ENCODE measurements around the gene FASN. TPM values are rescaled to one million over a fixed set of nuclear protein-coding genes. Genes with fewer than 3 reads are reported as not detected.

FASN gene
- total and polyA plus RNA-seq, 2 of the 13 experiments (the other 11 are each of a cell fraction or from before 2014, with no cell fraction given), result 51.7 to 101 TPM

DNA sequence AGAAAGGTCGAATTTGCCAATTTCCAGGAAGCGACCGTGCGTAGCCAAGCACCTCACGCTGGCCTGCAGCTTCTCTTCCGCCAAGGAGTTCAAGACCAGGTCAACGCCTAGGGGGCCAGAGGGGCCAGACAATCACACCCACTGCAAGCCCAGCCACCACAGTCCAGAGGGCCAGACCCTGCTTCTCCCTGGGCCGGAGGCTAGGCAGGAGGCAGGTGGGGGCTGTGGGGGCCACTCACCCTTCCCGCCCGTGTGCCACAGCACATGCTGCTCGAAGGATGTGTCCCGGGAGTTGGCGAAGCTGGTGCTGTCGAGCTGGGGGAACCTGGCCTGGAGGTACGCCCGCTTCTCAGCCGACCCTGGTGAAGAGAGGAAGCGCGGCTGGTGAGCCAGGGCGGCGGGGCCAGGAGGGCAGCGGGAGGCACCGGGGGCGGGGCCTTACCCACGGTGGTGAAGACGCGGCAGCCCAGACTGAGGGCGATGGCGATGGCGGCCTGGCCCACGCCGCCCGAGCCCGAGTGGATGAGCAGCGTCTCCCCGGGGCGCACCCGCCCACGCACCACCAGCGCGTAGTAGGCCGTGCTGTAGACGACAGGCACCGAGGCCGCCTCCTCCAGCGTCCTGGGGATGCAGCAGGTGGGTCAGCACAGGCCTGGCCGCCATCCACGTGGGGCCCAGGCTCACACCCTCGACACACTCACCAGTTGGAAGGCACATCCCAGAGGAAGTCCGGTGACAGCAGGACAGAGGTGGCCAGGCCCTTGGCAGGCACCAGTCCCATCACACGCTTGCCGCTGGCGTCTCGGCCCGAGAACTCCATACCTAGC, 14.3 kb downstream of the FASN start:
- Histone ChIP-seq H3K79me2 (ENCODE audit: insufficient read depth, low read length) (peaks cover 5% of the 10 kb centered on the region), H3K9me3 (ENCODE audit: low read length) (no peaks in the 10 kb centered on the region), H4K20me1 (ENCODE audit: insufficient read depth, low read length) (peaks cover 69% of the 10 kb centered on the region), H2AFZ (ENCODE audit: low read length) (no peak overlapping the region), H3K4me1 (ENCODE audit: insufficient read depth, low read length) (no peaks in the 10 kb centered on the region), H3K4me3 (replicated peaks in 1 of 3; ENCODE audit: insufficient read depth in 1 of 3, low read depth in 2 of 3, low read length in 3 of 3) (no peak overlapping the region), H3K9ac (ENCODE audit: insufficient read depth, low read depth, low read length) (no peak overlapping the region), H3K36me3 (replicated peaks in 1 of 2; ENCODE audit: control insufficient read depth in 1 of 2, insufficient read depth in 2 of 2, low read length in 2 of 2) (peaks cover 84 to 96% of the 10 kb centered on the region in 2 experiments), H3K27ac (ENCODE audit: extremely low read length, insufficient read depth, low read length) (no peak overlapping the region), H3K4me2 (ENCODE audit: low read depth, low read length) (no peak overlapping the region), H3K27me3 (ENCODE audit: control insufficient read depth in 1 of 2, insufficient read depth in 2 of 2, low read length in 2 of 2) (no peaks in the 10 kb centered on the region)
- CTCF ChIA-PET (ENCODE audit: low intra/inter-chr PET ratio, low total read pairs), result no interaction called here
- BruUV-seq (replicated peaks), result no TSS peak
- ATAC-seq, result no peak
- POLR2A ChIA-PET, result no interaction called here
- DNase-seq (ENCODE audit: low spot score), result no peak
- 96% methylated on average over 55 of the region's 55 CpGs for WGBS (ENCODE audit: low lambda C conversion rate)
- in situ Hi-C loops (cut with HindIII; ENCODE audit: extremely low pct_ligation_motif_present, low pct_unique_long_range_greater_than_20kb) (no loop called here), intact Hi-C loops (cut with micrococcal nuclease; ENCODE audit: unreplicated experiment) (no loop called here)
- FAIRE-seq, result no peak
- 0 out of 2 replicates have a peak, but pooled peaks have one; percentile 8 for TF ChIP-seq ZNF788 (CRISPR knock-in tag; IDR thresholded peaks at IDR 0.05; ENCODE audit: borderline replicate concordance)
- TF ChIP-seq, protein P1, sequence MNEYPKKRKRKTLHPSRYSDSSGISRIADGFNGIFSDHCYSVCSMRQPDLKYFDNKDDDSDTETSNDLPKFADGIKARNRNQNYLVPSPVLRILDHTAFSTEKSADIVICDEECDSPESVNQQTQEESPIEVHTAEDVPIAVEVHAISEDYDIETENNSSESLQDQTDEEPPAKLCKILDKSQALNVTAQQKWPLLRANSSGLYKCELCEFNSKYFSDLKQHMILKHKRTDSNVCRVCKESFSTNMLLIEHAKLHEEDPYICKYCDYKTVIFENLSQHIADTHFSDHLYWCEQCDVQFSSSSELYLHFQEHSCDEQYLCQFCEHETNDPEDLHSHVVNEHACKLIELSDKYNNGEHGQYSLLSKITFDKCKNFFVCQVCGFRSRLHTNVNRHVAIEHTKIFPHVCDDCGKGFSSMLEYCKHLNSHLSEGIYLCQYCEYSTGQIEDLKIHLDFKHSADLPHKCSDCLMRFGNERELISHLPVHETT (CRISPR knock-in tag; conservative IDR thresholded peaks at IDR 0.05), result no peak
- TF ChIP-seq ZNF749 (CRISPR knock-in tag; IDR thresholded peaks at IDR 0.05; ENCODE audit: borderline replicate concordance), result no peak
- TF ChIP-seq PAF1 (CRISPR knock-in tag; IDR thresholded peaks at IDR 0.05), result peak; percentile 33; the same call in 1 of the 2 replicates
- 0 out of 2 replicates have a peak, but pooled peaks have one; percentile 20 for TF ChIP-seq TOPORS (CRISPR knock-in tag; IDR thresholded peaks at IDR 0.05)
- TF ChIP-seq YY1 (IDR thresholded peaks at IDR 0.05; ENCODE audit: insufficient read depth, insufficient replicate concordance, low read depth, low read length), result no peak
- peak; percentile 53; the same call in 1 of the 2 replicates for TF ChIP-seq BORCS8-MEF2B (CRISPR knock-in tag; IDR thresholded peaks at IDR 0.05)
- TF ChIP-seq SSRP1 (CRISPR knock-in tag; IDR thresholded peaks at IDR 0.05), result peak; percentile 25; the same call in 1 of the 2 replicates
- peak in 1 of 2 experiments; percentile 63; a peak in 2 of 4 replicates for TF ChIP-seq POLR2A (IDR thresholded peaks at IDR 0.05; ENCODE audit: insufficient read depth in 1 of 2, low read depth in 2 of 2, low read length in 2 of 2)
- TF ChIP-seq, protein P2, sequence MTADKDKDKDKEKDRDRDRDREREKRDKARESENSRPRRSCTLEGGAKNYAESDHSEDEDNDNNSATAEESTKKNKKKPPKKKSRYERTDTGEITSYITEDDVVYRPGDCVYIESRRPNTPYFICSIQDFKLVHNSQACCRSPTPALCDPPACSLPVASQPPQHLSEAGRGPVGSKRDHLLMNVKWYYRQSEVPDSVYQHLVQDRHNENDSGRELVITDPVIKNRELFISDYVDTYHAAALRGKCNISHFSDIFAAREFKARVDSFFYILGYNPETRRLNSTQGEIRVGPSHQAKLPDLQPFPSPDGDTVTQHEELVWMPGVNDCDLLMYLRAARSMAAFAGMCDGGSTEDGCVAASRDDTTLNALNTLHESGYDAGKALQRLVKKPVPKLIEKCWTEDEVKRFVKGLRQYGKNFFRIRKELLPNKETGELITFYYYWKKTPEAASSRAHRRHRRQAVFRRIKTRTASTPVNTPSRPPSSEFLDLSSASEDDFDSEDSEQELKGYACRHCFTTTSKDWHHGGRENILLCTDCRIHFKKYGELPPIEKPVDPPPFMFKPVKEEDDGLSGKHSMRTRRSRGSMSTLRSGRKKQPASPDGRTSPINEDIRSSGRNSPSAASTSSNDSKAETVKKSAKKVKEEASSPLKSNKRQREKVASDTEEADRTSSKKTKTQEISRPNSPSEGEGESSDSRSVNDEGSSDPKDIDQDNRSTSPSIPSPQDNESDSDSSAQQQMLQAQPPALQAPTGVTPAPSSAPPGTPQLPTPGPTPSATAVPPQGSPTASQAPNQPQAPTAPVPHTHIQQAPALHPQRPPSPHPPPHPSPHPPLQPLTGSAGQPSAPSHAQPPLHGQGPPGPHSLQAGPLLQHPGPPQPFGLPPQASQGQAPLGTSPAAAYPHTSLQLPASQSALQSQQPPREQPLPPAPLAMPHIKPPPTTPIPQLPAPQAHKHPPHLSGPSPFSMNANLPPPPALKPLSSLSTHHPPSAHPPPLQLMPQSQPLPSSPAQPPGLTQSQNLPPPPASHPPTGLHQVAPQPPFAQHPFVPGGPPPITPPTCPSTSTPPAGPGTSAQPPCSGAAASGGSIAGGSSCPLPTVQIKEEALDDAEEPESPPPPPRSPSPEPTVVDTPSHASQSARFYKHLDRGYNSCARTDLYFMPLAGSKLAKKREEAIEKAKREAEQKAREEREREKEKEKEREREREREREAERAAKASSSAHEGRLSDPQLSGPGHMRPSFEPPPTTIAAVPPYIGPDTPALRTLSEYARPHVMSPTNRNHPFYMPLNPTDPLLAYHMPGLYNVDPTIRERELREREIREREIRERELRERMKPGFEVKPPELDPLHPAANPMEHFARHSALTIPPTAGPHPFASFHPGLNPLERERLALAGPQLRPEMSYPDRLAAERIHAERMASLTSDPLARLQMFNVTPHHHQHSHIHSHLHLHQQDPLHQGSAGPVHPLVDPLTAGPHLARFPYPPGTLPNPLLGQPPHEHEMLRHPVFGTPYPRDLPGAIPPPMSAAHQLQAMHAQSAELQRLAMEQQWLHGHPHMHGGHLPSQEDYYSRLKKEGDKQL (CRISPR knock-in tag; IDR thresholded peaks at IDR 0.05; ENCODE audit: low read depth), result no peak
- TF ChIP-seq ZKSCAN1 (IDR thresholded peaks at IDR 0.05; ENCODE audit: low read length), result peak; percentile 79
- TF ChIP-seq, protein P3, sequence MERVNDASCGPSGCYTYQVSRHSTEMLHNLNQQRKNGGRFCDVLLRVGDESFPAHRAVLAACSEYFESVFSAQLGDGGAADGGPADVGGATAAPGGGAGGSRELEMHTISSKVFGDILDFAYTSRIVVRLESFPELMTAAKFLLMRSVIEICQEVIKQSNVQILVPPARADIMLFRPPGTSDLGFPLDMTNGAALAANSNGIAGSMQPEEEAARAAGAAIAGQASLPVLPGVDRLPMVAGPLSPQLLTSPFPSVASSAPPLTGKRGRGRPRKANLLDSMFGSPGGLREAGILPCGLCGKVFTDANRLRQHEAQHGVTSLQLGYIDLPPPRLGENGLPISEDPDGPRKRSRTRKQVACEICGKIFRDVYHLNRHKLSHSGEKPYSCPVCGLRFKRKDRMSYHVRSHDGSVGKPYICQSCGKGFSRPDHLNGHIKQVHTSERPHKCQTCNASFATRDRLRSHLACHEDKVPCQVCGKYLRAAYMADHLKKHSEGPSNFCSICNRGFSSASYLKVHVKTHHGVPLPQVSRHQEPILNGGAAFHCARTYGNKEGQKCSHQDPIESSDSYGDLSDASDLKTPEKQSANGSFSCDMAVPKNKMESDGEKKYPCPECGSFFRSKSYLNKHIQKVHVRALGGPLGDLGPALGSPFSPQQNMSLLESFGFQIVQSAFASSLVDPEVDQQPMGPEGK (CRISPR knock-in tag; IDR thresholded peaks at IDR 0.05), result peak; percentile 60; the same call in 1 of the 2 replicates
- TF ChIP-seq HOXA3 (CRISPR knock-in tag; IDR thresholded peaks at IDR 0.05), result 0 out of 2 replicates have a peak, but pooled peaks have one; percentile 53
- no peak for TF ChIP-seq FOXJ3 (CRISPR knock-in tag; IDR thresholded peaks at IDR 0.05; ENCODE audit: borderline replicate concordance)
- peak; percentile 37; the same call in 1 of the 2 replicates for TF ChIP-seq POLR2AphosphoS2 (IDR thresholded peaks at IDR 0.05; ENCODE audit: low read depth, low read length)

Measured in HepG2 (cell line).